ENCODE results near the gene TESK1.
"Not testable (repeated sequence)": the region's sequence is repeated elsewhere in the genome, so short reads cannot be mapped to it uniquely, and the experiment has no call there.

Gene TESK1

DNA sequence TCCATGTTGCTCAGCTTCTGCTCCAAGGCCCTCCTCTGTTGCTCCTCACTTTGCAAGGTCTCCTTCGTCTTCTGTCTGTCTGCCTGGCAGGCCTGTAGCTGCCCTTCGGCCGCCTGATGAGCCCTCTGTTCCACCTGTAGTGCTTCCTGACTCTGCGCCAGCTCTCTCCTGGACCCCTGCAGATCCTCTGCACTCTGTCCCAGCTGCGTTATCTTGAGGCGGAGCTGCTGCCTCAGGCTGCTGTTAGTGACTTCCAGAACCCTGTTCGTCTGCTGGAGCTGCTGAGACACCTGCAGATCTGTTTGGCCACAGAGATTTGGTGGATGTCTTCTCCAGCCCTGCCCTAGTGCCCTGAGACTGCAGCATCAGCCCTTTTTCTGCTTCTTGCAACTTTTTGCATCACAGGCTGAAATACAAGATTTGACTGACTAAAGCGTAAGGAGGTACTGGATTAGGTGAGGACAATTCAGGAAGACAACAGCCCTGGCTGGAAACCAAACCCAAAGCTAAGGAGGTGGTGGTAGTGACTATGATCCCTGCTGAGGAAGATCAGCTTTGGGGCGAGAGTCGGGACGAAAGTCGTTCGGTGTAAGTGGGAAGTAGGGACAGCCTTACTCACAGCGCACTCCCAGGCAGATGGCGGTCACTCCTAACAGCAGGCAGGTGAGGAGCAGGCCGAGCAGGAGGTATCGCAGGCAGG lies 11.1 kb downstream of the TESK1 start:
- DNase-seq (ENCODE audit: low spot score) = no peak

- peak; percentile 67 for DNase-seq (ENCODE audit: low spot score)
Observed at GRCh38 chr9:35616681-35617459, 11.8 kb downstream of the TESK1 start.

DNA sequence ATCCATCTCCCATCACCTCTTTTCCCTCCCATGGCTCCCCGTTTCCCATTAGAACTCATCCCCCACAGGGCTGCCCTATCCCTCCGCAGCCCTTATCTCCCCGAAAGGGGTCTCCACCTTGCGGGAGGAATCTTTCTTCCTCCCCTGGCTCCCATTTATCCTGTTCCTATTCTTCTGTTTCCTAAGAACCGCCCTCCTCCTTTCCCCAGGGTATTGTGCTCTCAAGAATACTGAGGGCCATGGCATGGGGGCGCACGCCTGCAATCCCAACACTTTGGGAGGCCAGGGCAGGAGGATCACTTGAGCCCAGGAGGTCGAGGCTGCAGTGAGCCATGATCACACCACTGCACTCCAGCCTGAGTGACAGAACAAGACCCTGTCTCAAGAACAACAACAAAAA lies 12.5 kb downstream of the TESK1 start:
- no peak for DNase-seq (ENCODE audit: low spot score)

- DNase-seq (ENCODE audit: low spot score) = no peak
Observed at GRCh38 chr9:35618325-35618727, 13.3 kb downstream of the TESK1 start, which contains the start of gene CD72. Gene CD72 (minus strand): TSS chr9:35618413. CDS start chr9:35618303, 110 bp downstream.

DNA sequence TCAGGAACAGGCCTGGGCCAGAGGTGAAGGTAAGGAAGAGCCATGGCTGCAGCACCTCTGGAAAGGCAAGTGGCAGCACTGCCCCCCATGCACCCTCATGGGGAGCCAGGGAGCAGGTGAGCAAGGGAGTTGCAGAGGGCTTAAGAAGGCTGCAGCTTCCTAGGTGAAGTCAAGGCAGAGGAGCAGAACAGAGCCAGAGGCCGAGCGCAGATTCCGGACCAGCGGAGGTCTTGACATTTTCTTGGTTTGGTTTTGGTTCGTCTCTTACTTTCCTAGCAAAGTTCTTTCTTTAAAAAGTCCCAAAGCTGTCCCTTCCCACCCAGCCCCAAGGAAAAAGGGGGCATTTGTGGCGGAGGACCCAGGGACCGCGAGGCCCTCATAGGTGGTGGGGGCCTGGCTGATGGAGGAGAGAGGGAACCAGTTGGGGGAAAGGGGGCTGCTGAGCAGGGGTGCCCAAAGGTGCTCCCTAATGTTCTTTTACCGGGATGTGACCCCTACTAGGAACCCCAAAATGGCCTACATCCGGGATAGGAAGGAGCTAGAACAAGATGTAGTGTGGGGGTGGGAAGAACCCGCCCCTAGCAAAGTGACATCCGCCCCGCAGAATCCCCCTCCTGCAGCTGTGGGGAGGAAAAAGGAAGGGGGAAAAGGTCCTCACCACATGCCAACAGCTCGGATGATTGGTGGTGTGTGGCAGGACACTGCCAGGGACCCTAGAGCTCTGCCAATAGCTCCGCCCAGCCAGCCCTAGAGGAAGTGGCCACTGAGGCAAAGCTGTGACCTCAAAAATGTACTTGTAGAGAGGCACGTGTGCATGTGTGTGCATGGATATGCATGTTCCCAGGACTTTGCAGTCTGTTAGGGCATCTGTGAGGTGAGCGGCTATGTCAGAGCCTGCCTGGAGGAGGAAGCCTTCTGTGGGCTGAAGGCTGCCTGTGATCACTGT lies 14.1 kb downstream of the TESK1 start:
- peak; percentile 37 for DNase-seq (ENCODE audit: low spot score)

- DNase-seq (ENCODE audit: low spot score) = no peak
Observed at GRCh38 chr9:35619800-35620158, 14.7 kb downstream of the TESK1 start.

DNA sequence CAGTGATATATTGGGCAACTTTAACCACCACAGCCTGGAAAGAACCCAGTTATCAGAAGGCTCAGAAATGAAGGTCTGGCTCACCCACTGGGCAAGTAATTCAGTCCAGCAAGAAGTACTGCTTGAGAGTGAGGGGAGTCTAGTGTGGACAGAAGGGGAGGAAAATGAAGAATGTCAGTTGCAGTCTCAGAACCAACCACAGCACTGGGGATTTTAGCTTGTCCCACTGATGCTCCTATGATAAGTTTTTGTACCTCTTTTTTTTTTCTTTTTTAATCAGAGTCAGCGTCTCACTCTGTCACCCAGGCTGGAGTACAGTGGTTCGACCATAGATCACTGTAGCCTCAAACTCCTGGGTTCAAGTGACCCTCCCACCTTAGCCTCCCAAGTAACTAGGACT lies 22.5 kb downstream of the TESK1 start:
- no peak for DNase-seq (ENCODE audit: low spot score)

DNA sequence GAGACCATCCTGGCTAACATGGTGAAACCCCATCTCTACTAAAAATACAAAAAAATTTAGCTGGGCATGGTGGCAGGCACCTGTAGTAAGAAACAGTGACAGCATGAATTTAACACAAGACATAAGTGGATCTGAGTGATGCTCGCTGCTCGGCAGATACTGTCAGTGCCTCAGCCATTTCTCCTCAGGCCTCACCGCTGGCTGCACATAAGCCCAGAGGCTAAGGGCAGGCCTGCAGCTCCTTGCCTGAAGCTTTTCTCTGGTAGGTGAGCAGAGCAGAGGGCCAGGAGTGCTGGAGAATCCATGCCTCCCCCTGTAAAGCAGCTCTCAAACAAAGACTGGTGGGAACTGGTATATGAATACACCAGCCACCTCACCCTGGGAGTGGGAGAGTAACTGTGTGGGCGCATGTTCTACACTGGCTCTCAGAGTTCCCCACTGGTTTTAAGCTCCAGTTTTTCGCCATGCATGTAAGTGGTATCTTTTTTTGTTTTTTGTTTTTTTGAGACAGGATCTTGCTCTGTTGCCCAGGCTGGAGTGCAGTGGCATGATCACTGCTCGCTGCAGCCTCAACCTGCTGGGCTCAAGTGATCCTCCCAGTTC lies 23.4 kb downstream of the TESK1 start:
- DNase-seq (ENCODE audit: low spot score) = no peak

DNA sequence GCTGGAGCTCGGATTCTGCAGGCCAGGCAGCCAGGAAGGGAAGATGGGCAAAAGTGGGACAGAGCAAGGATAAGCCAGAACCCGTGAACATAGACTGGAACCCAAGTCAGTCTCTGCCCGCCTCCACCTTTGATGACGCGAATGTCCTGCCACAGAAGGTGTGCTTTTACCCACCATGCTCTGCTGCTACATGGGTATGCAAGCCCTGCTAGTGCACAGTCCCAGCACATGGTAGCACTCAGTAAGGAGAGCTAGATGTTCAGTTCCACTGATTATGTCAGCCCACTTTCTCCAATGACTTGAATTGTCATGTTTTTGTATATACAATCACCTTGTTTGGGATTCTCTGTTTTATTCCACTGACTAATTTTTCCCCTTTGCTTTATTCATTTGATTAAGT lies 24.5 kb downstream of the TESK1 start:
- DNase-seq (ENCODE audit: low spot score) = no peak

DNA sequence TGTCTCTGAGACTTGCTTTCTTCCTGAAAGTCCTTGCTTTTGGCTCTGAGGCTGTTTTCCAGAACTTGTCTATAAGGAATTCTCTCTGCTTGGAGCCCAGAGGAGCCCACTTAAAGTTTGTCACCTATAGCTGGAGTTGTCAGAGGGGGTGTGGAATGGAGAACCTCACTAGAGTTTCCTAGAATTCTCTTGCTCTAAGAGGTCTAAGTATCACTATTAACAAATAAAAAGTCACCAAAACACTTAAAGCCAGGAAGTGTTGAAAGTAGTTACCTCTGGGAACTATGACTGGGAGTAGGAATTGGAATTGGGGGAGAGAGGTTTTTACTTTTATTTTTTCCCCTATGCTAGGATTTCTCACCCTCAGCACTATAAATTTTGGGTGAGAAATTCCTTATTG lies 30.7 kb downstream of the TESK1 start:
- no peak for DNase-seq (ENCODE audit: low spot score)

- DNase-seq (ENCODE audit: low spot score) = no peak
Observed at GRCh38 chr9:35636135-35636876, 31.2 kb downstream of the TESK1 start.

DNA sequence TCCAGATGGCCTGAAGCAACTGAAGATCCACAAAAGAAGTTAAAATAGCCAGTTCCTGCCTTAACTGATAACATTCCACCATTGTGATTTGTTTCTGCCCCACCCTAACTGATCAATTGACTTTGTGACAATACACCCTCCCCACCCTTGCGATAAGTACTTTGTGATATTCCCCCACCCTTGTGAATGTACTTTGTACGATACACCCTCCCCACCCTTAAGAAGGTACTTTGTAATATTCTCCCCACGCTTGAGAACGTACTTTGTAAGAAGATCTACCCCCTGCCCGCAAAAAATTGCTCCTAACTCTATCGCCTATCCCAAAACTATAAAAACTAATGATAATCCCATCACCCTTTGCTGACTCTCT lies 31.8 kb downstream of the TESK1 start:
- DNase-seq (ENCODE audit: low spot score) = not testable (repeated sequence)

GRCh38 chr9:35637427-35637955 lies 32.4 kb downstream of the TESK1 start:
- not testable (repeated sequence) for DNase-seq (ENCODE audit: low spot score)

DNA sequence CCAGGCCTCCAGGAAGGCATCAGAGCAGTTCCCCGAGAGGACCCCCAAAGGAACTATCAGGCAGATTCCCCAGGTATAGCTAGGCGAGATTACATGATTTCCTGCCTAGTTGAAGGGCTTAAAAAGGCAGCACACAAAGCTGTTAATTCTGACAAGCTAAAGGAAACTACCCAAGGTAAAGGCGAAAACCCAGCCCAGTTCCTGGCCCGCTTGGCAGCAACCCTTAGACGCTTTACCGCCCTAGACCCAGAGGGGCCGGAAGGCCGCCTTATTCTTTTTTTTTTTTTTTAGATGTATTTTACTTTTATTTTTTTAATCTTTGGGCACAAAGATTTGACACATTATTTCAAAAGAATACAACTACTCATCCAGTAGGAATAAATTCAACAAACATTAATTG lies 33.7 kb downstream of the TESK1 start:
- DNase-seq (ENCODE audit: low spot score) = not testable (repeated sequence)

DNA sequence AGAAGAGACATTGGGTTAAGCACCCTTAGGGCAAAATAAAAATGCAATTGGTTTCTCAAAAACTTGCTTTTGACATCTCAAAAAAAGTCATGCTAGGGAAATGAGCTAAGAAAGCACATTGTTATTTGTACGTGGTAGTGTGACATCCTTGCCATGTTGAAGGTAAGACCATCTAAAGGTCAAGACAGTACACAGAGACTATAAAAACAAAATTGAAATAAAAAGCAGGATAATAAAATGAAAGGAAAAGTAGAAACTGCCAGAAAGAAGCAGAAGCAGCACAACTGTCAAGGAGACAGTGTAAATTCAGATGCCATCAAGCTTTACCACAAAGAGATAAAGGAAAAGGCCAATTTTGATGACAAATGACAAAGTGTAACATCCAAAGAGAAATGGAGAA lies 34.2 kb downstream of the TESK1 start:
- not testable (repeated sequence) for DNase-seq (ENCODE audit: low spot score)

GRCh38 chr9:35639631-35640030 lies 34.6 kb downstream of the TESK1 start:
- no peak for DNase-seq (ENCODE audit: low spot score)

DNA sequence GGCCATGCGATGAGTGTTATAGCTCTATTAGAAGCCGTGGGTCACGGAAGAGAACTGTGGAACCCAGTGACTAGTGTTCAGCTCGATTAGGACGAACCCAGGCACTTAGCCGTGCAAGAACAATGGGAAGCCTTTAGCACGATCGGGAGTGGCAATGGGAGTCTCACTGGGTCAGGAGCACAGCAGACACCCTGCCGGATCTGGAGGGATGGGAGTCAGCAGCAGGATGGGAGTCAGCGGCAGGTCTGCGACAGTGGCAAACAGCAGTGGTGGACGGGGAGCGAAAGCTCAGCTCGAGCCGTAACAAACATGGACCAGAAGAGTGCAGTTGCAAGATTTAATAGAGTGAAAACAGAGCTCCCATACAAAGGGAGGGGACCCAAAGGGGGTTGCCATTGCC lies 35.4 kb downstream of the TESK1 start:
- DNase-seq (ENCODE audit: low spot score) = not testable (repeated sequence)

DNA sequence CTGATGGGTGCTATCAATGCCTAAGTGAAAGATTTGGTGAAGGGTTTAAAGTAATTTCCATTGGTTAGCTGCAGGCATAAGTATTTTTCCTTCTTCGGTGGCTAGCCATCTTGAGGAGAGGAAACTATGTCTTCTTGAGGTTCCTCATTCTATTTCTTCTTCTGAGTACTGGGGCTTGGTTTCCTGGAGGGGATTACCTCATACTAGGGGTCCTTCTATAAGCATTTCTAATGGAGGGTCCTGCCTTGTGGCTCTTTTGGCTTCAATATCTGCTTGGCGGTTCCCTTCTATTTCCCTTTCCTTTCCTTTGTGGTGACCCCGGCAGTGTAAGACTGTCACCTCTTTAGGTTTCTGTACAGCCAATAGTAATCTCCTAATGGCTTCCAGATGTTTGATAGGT lies 36.4 kb downstream of the TESK1 start:
- not testable (repeated sequence) for DNase-seq (ENCODE audit: low spot score)

DNA sequence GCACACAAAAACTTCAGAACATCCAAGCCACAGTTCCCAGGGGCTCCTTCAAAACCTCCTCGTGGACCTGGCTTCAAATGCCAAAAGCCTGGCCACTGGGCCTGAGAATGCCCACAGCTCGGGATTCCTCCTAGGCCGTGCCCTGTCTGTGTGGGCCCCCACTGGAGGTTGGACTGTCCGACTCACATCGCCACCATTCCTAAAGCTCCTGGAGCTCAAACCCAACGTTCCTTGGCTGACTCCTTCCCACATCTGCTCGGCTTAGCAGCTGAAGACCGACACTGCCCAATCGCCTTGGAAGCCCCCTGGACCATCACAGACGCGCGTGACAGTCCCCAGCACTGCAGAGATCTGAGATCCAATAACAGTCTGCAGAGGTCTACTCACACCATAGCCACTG lies 38.0 kb downstream of the TESK1 start:
- no peak for DNase-seq (ENCODE audit: low spot score)

DNA sequence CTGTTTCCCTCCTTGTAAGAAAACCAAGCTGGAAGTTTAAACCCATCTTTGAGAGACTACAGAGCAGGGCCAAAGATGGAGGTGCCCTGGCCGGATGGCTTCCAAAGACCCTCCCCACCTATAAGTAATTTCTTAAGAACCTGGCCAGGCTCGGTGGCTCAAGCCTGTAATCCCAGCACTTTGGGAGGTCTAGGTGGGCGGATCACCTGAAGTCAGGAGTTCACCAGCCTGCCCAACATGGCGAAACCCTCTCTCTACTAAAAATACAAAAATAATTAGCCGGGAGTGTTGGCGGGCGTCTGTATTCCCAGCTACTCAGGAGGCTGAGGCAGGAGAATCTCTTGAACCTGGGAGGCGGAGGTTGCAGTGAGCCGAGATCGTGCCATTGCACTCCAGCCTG lies 40.7 kb downstream of the TESK1 start:
- not testable (repeated sequence) for DNase-seq (ENCODE audit: low spot score)

DNA sequence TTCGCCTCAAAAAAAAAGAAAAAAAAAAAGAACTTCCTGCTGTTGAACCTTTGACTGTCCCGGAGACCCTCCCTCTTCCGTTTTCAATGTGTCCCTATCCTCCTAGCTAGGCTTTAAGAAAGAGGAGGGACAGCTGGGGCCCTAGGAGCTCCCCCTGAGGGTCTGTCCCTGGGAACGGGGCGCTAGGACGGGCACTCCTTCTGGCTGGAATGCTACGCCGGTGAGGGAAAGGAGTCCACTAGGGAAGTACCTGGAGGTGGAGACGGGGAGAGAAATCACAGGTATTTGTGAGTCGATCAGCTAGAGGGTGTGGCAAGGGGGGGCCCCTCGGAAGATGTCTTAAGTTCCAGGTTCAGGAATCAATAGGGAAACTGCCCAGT lies 41.1 kb downstream of the TESK1 start:
- DNase-seq (ENCODE audit: low spot score) = no peak
